GM18861 (cell line): Measurements from ENCODE around the gene FGD5.

Experiments used
- ATAC-seq: cut with Tn5 transposase; IDR thresholded peaks from one replicate; pipeline ENCODE4 v1.9.1; 2021; ENCODE audit not compliant: unreplicated experiment

Gene FGD5

GRCh38 chr3:14959359-14959943, 140.7 kb downstream of the FGD5 start:
- peak; percentile 45 for ATAC-seq

GRCh38 chr3:14962762-14963161, 144.0 kb downstream of the FGD5 start:
- no peak for ATAC-seq

GRCh38 chr3:14967285-14967684, 148.5 kb downstream of the FGD5 start:
- no peak for ATAC-seq

- ATAC-seq, result no peak
Observed at GRCh38 chr3:14969671-14970070, 150.9 kb downstream of the FGD5 start.

GRCh38 chr3:14976317-14976716, 157.6 kb downstream of the FGD5 start:
- no peak for ATAC-seq

- no peak for ATAC-seq
Observed at GRCh38 chr3:14980689-14981088, 161.9 kb downstream of the FGD5 start.
